Measurements from ENCODE around the gene CYP4A22. TPM values are rescaled to one million over a fixed set of nuclear protein-coding genes. Genes with fewer than 3 reads are reported as not detected.

CYP4A22 gene
- total and polyA plus RNA-seq, 9 of the 15 experiments (the other 6 are each of a cell fraction or from before 2014, with no cell fraction given), result 0.07 TPM; not detected in 8

DNA sequence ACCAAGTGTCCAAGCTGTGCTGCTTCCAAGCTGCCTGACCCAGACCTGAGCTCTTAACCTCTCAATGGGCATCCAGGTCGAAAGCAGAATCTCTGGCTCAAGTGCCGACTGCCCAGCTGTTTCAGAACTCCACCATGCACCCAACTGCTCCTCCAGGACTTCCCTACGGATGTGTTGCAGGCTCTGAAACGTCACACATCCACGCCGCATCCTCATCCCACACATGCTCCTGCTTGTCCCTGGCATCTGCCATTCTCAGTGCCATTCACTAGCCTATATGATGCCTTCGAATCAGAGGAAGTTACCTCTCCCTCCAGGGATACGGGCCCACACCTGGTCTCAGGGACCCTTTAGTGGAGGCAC lies 41.4 kb downstream of the CYP4A22 start (continued):
- TF ChIP-seq FOXM1 (IDR thresholded peaks at IDR 0.05; ENCODE audit: low read depth) (no peak), FOXM1 (CRISPR knock-in tag; IDR thresholded peaks at IDR 0.05; ENCODE audit: low read depth) (no peak), NR2C2 (CRISPR knock-in tag; IDR thresholded peaks at IDR 0.05) (no peak), NR2C2 (tag; IDR thresholded peaks at IDR 0.05) (no peak), XRCC5 (IDR thresholded peaks at IDR 0.05; ENCODE audit: low read depth, low read length) (no peak), ZNF431 (CRISPR knock-in tag; IDR thresholded peaks at IDR 0.05) (0 out of 2 replicates have a peak, but pooled peaks have one; percentile 52)
- TF ChIP-seq, protein P1, sequence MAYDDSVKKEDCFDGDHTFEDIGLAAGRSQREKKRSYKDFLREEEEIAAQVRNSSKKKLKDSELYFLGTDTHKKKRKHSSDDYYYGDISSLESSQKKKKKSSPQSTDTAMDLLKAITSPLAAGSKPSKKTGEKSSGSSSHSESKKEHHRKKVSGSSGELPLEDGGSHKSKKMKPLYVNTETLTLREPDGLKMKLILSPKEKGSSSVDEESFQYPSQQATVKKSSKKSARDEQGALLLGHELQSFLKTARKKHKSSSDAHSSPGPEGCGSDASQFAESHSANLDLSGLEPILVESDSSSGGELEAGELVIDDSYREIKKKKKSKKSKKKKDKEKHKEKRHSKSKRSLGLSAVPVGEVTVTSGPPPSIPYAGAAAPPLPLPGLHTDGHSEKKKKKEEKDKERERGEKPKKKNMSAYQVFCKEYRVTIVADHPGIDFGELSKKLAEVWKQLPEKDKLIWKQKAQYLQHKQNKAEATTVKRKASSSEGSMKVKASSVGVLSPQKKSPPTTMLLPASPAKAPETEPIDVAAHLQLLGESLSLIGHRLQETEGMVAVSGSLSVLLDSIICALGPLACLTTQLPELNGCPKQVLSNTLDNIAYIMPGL (CRISPR knock-in tag; IDR thresholded peaks at IDR 0.05), result 0 out of 2 replicates have a peak, but pooled peaks have one; percentile 33
- TF ChIP-seq, protein P2, sequence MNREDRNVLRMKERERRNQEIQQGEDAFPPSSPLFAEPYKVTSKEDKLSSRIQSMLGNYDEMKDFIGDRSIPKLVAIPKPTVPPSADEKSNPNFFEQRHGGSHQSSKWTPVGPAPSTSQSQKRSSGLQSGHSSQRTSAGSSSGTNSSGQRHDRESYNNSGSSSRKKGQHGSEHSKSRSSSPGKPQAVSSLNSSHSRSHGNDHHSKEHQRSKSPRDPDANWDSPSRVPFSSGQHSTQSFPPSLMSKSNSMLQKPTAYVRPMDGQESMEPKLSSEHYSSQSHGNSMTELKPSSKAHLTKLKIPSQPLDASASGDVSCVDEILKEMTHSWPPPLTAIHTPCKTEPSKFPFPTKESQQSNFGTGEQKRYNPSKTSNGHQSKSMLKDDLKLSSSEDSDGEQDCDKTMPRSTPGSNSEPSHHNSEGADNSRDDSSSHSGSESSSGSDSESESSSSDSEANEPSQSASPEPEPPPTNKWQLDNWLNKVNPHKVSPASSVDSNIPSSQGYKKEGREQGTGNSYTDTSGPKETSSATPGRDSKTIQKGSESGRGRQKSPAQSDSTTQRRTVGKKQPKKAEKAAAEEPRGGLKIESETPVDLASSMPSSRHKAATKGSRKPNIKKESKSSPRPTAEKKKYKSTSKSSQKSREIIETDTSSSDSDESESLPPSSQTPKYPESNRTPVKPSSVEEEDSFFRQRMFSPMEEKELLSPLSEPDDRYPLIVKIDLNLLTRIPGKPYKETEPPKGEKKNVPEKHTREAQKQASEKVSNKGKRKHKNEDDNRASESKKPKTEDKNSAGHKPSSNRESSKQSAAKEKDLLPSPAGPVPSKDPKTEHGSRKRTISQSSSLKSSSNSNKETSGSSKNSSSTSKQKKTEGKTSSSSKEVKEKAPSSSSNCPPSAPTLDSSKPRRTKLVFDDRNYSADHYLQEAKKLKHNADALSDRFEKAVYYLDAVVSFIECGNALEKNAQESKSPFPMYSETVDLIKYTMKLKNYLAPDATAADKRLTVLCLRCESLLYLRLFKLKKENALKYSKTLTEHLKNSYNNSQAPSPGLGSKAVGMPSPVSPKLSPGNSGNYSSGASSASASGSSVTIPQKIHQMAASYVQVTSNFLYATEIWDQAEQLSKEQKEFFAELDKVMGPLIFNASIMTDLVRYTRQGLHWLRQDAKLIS (CRISPR knock-in tag; IDR thresholded peaks at IDR 0.05), result 0 out of 2 replicates have a peak, but pooled peaks have one; percentile 8

Data from K562 (cell line).